Measurements from ENCODE around the gene SLC16A13.

Gene SLC16A13

DNA sequence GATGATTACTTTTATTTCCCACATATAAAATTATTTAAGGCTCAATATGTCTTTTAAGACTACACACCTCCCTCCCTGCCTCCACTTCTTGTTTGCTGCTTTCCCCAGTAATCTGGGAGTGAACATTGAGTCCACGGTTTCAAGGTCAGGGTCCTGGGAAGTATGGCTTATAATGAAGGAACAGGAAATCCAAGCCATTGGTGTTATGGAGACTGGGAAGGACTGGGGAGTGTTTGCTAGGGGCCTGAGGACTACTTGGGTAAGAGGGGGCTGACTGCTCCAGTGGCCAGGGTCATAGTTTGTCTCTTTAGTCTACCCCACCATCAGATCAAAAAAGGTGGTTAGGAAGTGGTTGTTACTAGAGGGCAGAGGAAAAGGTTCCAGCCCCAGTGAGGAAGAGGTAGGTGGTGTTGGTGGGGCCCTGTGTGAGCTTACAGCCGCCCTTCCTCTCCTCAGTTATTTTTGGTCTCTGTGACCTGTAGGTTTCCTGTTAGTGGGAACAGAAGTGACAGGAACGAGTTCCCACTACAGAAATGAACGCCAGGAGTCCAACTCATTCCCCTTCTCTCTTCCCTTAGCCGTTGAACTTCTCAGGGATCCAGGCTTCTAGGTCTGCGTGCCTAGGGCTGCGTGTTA, 742 bp upstream of the SLC16A13 start:
- Histone ChIP-seq H3K9me3 (ENCODE audit: low read depth, low read length) (no peaks in the 10 kb centered on the region), H3K36me3 (ENCODE audit: insufficient read depth, low read length) (no peaks in the 10 kb centered on the region), H3K4me3 (peak overlapping the region; percentile 94), H3K9ac (ENCODE audit: insufficient read length) (peak overlapping the region; percentile 85), H3K27ac (peak overlapping the region; percentile 77)
- no peak for TF ChIP-seq EZH2 (IDR thresholded peaks at IDR 0.05)
- no peak for TF ChIP-seq FOXP2 (optimal IDR thresholded peaks at IDR 0.05; ENCODE audit: control extremely low read depth, extremely low read length, insufficient read depth)
- TF ChIP-seq POLR2AphosphoS5 (IDR thresholded peaks at IDR 0.05; ENCODE audit: borderline replicate concordance, low read depth, low read length) = no peak
- DNase-seq (ENCODE audit: low read depth, low spot score) = no peak

GRCh38 chr17:7038025-7038862, 2.4 kb downstream of the SLC16A13 start:
- DNase-seq (ENCODE audit: low read depth, low spot score) = no peak
- H3K9ac ChIP-seq (ENCODE audit: insufficient read length) = no peak overlapping the region

GRCh38 chr17:7039832-7040231, 4.0 kb downstream of the SLC16A13 start:
- no peak for TF ChIP-seq EZH2 (IDR thresholded peaks at IDR 0.05)
- H3K27ac ChIP-seq = no peak overlapping the region

More at GRCh38 chr17:7038025-7038862, 2.4 kb downstream of the SLC16A13 start:
- TF ChIP-seq FOXP2 (optimal IDR thresholded peaks at IDR 0.05; ENCODE audit: control extremely low read depth, extremely low read length, insufficient read depth) (no peak), EZH2 (IDR thresholded peaks at IDR 0.05) (no peak), POLR2AphosphoS5 (IDR thresholded peaks at IDR 0.05; ENCODE audit: borderline replicate concordance, low read depth, low read length) (no peak; the same call in 1 of the 2 replicates)
- Histone ChIP-seq H3K4me3 (no peak overlapping the region), H3K36me3 (ENCODE audit: insufficient read depth, low read length) (no peaks in the 10 kb centered on the region), H3K27ac (no peak overlapping the region), H3K9me3 (ENCODE audit: low read depth, low read length) (no peaks in the 10 kb centered on the region)

GRCh38 chr17:7041607-7042500, 6.0 kb downstream of the SLC16A13 start:
- DNase-seq (ENCODE audit: low read depth, low spot score) = no peak
- Histone ChIP-seq H3K9me3 (ENCODE audit: low read depth, low read length) (no peaks in the 10 kb centered on the region), H3K36me3 (ENCODE audit: insufficient read depth, low read length) (no peaks in the 10 kb centered on the region), H3K4me3 (no peak overlapping the region), H3K9ac (ENCODE audit: insufficient read length) (no peak overlapping the region), H3K27ac (no peak overlapping the region)
- TF ChIP-seq POLR2AphosphoS5 (IDR thresholded peaks at IDR 0.05; ENCODE audit: borderline replicate concordance, low read depth, low read length) (no peak), EZH2 (IDR thresholded peaks at IDR 0.05) (no peak), FOXP2 (optimal IDR thresholded peaks at IDR 0.05; ENCODE audit: control extremely low read depth, extremely low read length, insufficient read depth) (no peak)

More at GRCh38 chr17:7039832-7040231, 4.0 kb downstream of the SLC16A13 start:
- Histone ChIP-seq H3K9ac (ENCODE audit: insufficient read length) (no peak overlapping the region), H3K9me3 (ENCODE audit: low read depth, low read length) (no peaks in the 10 kb centered on the region), H3K4me3 (no peak overlapping the region), H3K36me3 (ENCODE audit: insufficient read depth, low read length) (no peaks in the 10 kb centered on the region)
- no peak for DNase-seq (ENCODE audit: low read depth, low spot score)

- Histone ChIP-seq H3K9ac (ENCODE audit: insufficient read length) (no peak overlapping the region), H3K9me3 (ENCODE audit: low read depth, low read length) (no peaks in the 10 kb centered on the region), H3K4me3 (no peak overlapping the region), H3K27ac (no peak overlapping the region), H3K36me3 (ENCODE audit: insufficient read depth, low read length) (no peaks in the 10 kb centered on the region)
- no peak for TF ChIP-seq EZH2 (IDR thresholded peaks at IDR 0.05)
- TF ChIP-seq POLR2AphosphoS5 (IDR thresholded peaks at IDR 0.05; ENCODE audit: borderline replicate concordance, low read depth, low read length) = no peak
- DNase-seq (ENCODE audit: low read depth, low spot score) = no peak
These were observed 6.8 kb downstream of the SLC16A13 start for GRCh38 chr17:7042501-7043181.

GRCh38 chr17:7043182-7043496, 7.3 kb downstream of the SLC16A13 start:
- Histone ChIP-seq H3K27ac (no peak overlapping the region), H3K9me3 (ENCODE audit: low read depth, low read length) (no peaks in the 10 kb centered on the region), H3K9ac (ENCODE audit: insufficient read length) (no peak overlapping the region), H3K4me3 (no peak overlapping the region), H3K36me3 (ENCODE audit: insufficient read depth, low read length) (no peaks in the 10 kb centered on the region)
- TF ChIP-seq EZH2 (IDR thresholded peaks at IDR 0.05) (no peak), FOXP2 (optimal IDR thresholded peaks at IDR 0.05; ENCODE audit: control extremely low read depth, extremely low read length, insufficient read depth) (no peak), POLR2AphosphoS5 (IDR thresholded peaks at IDR 0.05; ENCODE audit: borderline replicate concordance, low read depth, low read length) (no peak)
- DNase-seq (ENCODE audit: low read depth, low spot score) = no peak

DNA sequence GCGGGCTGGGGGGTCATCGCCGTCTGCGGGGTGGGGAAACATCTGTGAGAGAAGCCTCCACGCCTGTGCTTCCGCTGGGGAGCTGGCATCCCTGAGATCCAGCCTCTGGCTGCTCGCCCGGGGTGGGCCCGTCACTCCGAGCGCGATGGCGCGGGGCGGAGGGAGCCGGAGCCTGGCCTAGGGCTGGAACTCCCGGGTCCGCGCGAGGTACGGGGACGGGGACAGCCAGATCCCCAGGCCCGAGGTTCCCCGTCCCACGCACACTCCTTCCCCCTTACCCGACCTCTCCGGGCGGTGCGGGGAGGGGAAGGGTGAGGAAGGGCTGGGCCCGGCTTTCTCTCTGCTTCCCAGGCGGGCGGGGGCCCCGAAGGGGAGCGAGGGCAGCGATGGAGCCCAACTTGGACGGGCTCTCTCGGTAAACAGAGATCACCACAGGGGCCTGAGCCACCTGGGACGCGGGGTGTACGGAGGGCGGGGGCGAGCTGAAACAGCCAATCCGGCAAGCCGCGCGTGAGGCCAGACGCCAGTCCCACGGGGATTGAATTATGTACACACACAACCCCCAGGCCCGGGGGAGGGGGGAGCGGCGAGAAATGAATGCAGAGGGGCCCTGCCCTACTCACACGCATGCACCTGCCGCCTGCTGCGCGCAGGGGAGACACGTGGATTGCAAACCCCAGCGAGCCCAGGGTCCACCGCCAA, 7.8 kb downstream of the SLC16A13 start, which contains the start of gene SLC16A11:
SLC16A11 (minus strand) TSS at position 596 of the 702 bp plus-strand sequence; CDS start at position 17, 579 bp downstream.
- no peaks in the 10 kb centered on the region for H3K36me3 ChIP-seq (ENCODE audit: insufficient read depth, low read length)
- no peak within 1 kb of the TSS for H3K4me3 ChIP-seq
- H3K9me3 ChIP-seq (ENCODE audit: low read depth, low read length) = no peaks in the 10 kb centered on the region
- no peak within 1 kb of the TSS for H3K27ac ChIP-seq
- TF ChIP-seq FOXP2 (optimal IDR thresholded peaks at IDR 0.05; ENCODE audit: control extremely low read depth, extremely low read length, insufficient read depth) (no peak), POLR2AphosphoS5 (IDR thresholded peaks at IDR 0.05; ENCODE audit: borderline replicate concordance, low read depth, low read length) (no peak), EZH2 (IDR thresholded peaks at IDR 0.05) (no peak)
- H3K9ac ChIP-seq (ENCODE audit: insufficient read length) = no peak within 1 kb of the TSS
- DNase-seq (ENCODE audit: low read depth, low spot score) = no peak

All from SK-N-MC (cell line).